ENCODE data around the gene C3orf22.

C3orf22 gene

DNA sequence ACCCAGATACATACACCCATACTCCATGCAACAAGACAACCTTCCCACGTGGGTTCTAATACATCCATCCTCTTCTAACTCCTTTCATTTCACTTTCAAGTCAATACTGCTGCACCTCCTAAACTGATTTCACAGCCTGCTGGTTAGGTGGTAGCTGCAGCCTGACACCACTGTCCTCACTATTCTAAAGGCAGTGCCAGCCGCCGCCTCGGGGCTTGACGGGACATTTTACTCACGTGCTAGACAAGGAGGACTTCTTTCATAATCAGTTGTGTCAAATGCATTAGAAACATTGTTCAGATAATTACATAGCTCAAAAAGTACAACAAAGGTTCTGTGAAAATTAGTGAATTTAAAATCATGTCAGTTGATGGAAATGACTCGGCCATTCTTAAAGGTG, 47.4 kb downstream of the C3orf22 start:
- no peak for DNase-seq

DNA sequence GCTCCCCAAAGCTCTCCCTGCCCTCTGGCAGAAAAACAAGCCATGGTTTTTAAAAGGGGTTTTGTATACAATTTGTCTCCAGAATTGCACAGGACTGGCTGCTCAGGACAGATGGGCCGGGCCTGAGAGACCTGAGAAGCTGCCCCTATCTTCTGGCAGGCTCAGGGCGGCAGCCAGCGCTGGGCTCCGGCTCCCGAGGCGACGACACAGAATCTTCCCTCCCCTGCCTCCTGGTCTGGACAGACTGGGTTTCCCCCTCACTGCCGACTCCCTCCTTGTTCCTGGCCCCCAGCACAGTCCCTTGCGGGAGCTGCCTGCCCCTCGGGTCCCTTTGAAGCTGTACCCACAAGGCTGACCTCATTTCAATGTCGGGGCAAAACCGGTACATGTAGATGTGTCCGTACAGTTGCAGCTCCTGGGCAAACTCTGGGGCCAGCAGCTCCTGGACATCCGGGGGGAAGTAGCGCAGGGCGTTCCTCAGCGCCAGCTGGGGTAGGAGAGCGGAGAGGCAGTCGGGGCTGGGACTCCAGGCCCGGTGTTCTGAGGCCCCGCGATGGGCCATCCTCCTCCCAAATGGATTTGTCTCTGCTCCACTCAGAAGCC, 48.3 kb downstream of the C3orf22 start:
- no peak for DNase-seq

DNA sequence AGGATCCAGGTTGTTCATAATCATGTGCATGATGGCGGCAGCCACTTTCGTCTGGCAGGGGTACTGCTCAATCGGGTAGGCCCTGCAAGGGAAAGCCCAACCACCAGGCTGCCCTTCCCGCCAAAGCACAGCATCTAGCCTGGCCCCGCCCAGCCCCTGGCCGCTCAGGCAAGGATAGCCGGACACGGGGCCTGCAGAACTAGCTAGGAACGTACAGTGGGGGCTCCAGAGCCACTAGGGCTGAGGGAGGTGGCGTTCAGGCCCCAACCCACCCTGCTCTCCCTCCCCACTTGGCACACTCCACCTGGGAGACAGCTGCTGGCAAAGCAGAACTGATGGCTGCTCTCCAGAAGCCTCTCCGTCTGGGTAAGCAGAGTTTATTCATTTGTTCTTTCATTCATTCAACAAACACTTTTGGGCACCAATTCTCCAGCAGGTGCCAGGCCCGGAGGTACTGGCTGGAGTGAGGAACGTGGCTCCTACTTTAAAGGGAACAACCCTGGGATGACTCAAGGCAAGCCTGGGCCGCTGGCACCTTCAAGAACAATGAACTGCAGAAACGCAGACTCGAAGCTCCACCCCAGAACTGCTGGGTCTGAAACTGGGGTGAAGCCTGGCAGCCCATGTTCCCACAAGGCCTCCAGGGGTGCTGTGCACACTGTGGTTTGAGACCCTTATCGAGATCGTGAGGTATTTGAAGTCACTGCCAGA, 49.0 kb downstream of the C3orf22 start:
- peak; percentile 24 for DNase-seq

DNA sequence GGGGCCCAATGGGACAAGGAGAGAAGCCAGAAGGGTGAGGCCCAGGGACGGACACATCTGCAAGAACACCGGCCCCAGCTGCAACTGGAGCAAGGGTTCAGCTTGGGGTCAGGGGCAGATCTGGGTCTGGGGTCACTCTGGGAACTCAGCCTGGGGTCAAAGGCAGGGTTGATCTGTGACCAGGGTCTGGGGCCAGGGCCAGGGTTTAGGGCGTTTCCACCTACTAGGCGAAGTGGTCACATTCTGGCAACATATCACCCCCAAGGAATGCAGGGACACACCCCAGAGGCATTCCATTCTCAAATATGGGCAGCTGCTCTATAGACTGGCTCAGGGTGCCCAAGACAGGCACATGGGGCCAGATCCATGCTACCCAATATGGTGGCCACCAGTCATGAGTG, 50.2 kb downstream of the C3orf22 start:
- DNase-seq = no peak

DNA sequence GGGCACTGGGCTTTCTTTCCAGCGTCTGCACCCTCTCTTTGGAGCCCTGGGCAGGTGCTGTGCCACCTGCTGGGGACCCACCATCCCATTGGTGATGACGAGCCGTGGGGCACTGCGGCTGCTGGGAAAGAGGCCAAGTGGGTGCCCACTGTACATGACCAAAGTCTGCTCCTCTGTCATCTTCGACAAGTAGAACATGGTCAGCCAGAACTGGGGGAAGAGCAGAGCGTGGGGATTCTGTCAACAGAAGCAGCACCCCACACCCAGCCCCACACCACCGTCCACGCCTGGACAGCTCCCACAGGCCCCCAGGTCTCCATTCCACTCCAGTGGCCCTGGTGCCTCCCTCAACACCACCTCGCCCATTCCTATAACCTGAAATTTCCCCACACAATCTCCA, 50.8 kb downstream of the C3orf22 start:
- no peak for DNase-seq

DNA sequence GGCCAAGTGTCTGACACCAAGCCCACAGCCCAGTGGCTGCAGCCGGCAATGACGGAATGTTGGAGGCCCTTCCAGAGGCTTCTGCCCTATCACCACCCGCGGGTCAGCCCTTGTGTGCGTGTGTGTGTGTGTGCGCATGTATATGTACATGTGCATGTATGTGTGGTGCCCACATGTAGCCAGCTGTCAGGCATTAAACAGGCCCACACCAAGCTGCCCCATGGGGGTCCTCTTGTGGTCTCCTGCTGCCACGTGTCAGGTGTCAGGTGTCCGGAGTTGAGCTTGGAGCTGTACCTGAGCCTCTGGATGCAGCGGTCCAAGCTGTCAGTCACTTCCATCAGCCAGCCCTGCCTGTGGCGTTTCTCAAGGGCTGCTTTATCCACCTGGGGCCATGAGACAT, 55.0 kb downstream of the C3orf22 start:
- no peak for DNase-seq

DNA sequence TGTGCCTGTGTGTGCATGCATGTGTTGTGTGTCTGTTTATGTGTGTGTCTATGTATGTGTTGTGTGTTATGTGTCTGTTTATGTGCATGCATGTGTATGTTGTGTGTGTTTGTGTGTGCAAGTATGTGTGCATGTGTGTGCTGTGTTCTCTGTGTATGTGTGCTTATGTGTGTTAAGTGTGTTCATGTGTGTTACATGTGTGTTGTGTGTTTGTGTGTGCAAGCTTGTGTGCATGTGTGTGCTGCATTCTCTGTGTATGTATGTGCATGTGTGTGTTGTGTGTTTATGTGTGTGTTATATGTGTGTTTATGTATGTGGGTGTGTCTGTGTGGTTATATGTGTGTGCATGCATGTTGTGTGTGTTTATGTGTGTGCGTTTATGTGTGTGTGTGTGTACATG, 56.1 kb downstream of the C3orf22 start:
- no peak for DNase-seq

DNA sequence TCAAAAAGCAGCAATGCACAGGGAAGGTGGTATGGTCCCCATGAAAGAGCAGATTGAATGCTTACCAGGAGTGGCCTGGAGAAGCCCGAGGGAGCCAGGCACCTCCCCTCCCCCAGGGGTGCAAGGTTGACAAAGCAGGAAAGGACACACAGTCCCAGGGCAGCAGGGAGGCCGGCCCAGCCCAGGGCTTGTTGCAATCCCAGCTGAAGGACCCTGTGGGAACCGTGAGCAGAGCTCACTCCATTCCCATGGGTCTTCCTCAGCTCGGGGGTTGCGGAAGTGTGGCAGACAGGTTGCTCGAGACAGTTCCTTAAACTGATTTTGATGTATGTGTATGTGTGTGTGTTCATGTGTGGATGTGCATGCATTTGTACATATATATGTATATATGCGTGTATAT, 57.0 kb downstream of the C3orf22 start:
- no peak for DNase-seq

DNA sequence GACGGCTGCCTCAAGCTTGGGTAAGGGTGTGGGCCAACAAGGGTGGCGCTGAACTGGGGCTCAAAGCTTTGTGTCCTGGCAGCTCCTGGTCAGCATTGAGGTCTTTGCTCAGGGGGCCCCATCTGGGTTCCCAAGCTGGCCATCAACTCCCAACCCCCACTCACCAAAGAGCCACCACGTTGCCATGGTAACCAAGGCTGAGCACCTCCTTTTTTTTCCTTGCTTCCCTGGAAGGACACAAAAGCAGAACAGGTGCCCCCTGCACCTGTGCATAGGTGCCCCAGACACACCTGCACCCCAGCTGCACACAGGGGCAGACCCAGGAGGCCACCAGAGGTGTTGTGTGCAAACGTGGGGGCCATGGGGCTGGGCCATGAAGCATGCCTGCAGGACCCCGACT, 57.7 kb downstream of the C3orf22 start:
- no peak for DNase-seq

DNA sequence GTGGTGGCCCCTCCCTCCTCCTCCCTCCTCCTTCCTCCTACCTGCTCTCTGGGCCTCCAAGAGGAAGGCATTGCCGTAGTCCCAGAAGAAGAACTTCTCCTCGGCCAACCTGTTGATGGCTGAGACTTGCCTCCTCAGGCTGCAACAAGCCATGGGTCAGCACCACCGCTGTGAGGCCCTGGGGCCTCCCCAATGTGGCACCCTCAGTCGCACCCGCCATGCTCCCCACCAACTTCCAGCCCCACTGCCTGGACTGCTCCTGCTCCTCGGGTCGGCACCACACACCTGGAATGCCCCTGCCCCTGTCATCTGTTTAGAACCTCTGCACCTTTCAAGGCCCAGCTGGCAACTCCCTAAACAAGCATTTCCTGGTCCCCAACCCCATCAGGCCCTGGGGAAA, 58.7 kb downstream of the C3orf22 start:
- DNase-seq = no peak

All from NCI-H2171 treated with DMSO at 0.1 percent for 48 hours (cell line).